ENCODE results near the gene CCT5.
"Not testable (repeated sequence)": the region's sequence is repeated elsewhere in the genome, so short reads cannot be mapped to it uniquely, and the experiment has no call there.

The CCT5 gene

DNA sequence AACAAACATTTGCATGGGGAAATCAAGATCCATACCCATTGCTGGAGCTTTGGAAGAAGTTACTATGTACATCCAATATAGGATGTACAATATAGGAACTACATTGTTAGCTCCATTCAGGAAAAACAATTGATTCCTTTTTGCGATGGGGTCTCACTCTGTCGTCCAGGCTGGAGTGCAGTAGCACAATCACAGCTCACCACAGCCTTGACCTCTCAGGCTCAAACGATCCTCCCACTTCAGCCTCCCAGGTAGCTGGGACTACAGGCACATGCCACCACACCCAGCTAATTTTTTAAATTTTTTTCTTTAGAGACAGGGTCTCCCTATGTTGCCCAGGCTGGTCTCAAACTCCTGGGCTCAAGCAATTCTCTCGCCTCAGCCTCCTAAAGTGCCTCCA lies 2.9 kb upstream of the CCT5 start:
- DNase-seq, result not testable (repeated sequence)

DNA sequence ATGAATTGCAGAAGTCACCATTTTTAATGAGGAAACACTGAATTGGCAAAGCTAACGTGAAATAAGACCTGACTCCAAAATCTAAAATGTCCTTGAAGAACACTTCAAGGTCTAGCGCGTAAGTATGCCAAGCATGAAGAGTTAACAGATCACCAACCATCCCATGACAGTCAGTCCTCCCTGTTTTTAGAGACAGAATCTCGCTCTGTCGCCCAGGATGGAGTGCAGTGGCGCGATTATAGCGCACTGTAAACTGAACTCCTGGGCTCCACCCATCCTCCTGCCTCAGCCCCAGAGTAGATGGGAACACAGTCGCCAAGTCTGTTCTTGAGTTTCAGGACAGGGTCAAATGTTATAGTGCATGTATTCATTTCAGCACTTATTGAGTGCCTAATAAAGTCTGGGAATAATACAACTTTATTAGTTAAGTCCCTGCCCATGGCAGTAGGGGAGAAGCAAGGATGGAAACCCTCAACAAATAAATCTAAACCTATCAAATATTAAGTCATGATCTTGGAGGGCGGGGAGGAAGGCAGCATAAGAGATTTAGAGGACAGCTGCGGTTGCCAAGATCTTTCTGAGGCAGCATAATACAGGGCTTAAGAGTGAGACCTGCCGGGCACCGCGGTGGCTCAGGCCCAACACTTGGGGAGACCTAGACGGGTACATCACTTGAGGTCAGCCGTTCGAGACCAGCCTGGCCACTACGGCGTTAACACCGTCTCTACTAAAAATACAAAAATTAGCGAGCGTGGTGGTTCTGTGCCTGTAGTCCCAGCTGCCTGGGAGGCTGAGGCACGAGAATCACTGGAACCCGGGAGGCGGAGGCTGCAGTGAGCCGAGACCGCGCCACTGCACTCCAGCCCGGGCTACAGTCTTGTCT lies 1.5 kb upstream of the CCT5 start:
- DNase-seq, result no peak

GRCh38 chr5:10250806-10251276 lies 761 bp downstream of the CCT5 start:
- no peak for DNase-seq

GRCh38 chr5:10251405-10251804 lies 1.3 kb downstream of the CCT5 start:
- no peak for DNase-seq

GRCh38 chr5:10253390-10253789 lies 3.3 kb downstream of the CCT5 start:
- DNase-seq, result no peak

DNA sequence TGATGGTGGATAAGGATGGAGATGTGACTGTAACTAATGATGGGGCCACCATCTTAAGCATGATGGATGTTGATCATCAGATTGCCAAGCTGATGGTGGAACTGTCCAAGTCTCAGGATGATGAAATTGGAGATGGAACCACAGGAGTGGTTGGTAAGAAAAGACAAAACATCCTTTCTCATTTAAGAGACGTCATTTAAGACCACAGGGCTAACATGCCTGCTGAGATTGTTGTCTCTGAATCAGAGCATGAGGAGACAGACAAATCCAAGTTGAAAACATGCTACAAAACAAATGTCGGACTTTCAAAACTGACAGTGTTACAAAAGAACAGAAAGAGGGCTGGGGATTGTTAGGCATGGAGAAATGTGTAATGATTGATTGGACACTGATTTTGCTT lies 4.6 kb downstream of the CCT5 start:
- DNase-seq, result no peak

- no peak for DNase-seq
These were observed 7.8 kb downstream of the CCT5 start for GRCh38 chr5:10257870-10258269.

GRCh38 chr5:10259899-10260298 lies 9.8 kb downstream of the CCT5 start:
- no peak for DNase-seq

- no peak for DNase-seq
These were observed 11.0 kb downstream of the CCT5 start for GRCh38 chr5:10261065-10261464.

DNA sequence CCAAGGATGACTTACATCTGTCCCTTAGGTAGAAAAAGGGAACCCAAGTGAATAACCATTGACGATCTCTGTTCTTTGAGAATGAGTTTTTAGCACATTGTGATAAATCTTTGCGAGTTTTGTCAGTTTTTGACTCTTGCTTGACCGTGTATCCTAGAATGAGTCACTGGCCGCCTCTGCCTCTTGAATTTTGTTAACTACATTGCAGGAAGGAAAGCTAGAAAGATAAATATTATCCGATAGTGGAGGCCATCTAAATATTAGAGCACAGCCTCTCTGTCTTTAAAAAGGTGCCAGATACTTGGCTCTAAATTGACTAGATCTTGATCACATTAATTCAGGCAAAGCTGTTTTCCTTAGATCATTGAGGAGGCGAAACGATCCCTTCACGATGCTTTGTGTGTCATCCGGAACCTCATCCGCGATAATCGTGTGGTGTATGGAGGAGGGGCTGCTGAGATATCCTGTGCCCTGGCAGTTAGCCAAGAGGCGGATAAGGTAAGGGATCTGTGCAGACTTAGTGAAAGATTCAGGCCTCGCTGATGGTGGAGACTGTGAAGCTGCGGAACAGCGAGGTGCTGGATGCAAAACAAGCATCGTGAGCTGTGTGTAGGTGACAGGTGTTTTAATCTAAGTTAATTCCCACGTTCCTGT lies 12.2 kb downstream of the CCT5 start:
- no peak for DNase-seq

DNA sequence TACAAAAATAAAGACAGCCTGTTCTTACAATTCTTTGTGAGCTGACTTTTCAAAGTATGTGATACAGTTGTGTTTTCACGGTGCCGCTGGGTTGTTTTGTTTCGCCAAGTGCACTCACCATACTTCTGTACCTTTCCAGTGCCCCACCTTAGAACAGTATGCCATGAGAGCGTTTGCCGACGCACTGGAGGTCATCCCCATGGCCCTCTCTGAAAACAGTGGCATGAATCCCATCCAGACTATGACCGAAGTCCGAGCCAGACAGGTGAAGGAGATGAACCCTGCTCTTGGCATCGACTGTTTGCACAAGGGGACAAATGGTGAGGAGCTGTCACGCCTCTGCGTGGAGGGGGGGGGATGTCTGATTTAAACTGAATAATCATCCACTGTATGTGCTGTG lies 12.9 kb downstream of the CCT5 start:
- DNase-seq, result no peak

DNA sequence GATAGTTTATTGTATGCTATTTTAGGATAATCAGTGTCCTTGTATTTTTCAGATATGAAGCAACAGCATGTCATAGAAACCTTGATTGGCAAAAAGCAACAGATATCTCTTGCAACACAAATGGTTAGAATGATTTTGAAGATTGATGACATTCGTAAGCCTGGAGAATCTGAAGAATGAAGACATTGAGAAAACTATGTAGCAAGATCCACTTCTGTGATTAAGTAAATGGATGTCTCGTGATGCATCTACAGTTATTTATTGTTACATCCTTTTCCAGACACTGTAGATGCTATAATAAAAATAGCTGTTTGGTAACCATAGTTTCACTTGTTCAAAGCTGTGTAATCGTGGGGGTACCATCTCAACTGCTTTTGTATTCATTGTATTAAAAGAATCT lies 14.5 kb downstream of the CCT5 start:
- no peak for DNase-seq

DNA sequence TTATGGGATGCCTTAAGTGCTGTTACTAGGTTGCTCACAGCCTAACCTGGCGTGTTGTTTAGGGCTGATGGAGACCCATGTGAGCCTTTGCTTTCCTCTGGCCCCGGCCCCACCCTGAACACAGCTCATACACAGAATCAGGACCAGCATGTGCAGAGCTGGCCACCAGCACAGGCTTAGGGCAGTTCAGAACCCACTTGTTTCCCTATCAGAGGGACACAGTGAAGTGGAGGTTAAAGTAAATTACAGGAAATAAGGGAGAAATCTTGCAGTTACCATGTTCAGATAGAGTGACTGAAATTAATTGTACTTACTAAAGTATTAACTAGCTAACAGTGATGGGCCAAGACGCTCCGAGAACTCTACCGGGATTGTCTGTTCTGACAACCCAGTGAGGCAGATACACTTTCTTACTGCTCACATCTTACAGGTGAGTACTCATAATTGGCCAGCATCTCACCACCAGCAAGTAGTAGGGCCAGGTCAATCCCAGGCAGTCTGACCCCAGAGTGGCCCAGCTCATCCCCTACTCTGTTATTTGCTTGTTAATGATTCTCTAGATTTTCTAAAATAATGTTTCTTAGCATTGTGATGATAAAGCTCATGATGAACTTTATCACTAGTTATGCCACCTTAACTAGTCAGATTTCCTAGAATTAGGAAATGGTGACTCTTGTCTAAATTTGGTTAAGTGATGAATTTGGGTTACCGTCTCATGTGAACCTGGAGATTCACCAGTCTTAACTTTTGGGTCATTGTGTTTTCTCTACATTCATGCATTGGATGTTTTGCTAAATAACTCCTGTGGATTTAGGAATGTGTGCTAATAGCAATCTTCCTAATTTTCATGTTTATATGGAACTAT lies 15.4 kb downstream of the CCT5 start:
- DNase-seq, result no peak

DNA sequence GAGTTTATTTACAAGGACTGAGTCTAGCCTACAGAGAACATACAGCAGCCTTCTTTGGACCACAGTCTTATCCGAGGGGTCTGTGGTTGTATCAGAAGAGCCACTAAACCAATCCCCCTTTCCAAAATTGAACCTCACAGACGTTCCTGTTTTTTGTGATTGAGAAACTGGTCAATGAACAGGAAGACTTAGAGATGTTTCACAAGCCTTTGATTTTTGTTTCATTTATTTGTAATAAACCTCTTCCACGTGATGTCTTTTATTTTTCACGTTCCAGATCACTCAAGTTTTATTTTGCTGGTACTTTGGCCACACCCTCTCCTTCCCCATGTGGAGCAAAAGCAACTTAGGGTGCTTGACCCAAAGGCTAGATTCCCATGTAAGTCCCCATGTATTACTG lies 16.1 kb downstream of the CCT5 start:
- no peak for DNase-seq

GRCh38 chr5:10266839-10267238 lies 16.8 kb downstream of the CCT5 start:
- no peak for DNase-seq

GRCh38 chr5:10268100-10268499 lies 18.0 kb downstream of the CCT5 start:
- no peak for DNase-seq

GRCh38 chr5:10272053-10272874 lies 22.2 kb downstream of the CCT5 start:
- no peak for DNase-seq

DNA sequence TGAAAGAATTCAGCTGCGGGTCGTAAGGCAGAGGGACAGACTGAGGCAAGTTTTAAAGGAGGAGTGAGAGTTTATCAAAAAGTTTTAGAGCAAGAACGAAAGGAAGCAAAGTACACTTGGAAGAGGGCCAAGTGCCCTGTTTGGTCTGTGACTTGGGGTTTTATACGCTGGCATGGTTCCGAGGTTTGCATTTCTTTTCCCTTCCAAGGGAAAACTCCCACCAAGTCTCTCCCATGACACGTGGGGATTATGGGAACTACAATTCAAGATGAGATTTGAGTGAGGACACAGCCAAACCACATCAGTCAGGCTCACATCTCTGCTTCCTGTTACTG lies 22.8 kb downstream of the CCT5 start:
- DNase-seq, result not testable (repeated sequence)

DNA sequence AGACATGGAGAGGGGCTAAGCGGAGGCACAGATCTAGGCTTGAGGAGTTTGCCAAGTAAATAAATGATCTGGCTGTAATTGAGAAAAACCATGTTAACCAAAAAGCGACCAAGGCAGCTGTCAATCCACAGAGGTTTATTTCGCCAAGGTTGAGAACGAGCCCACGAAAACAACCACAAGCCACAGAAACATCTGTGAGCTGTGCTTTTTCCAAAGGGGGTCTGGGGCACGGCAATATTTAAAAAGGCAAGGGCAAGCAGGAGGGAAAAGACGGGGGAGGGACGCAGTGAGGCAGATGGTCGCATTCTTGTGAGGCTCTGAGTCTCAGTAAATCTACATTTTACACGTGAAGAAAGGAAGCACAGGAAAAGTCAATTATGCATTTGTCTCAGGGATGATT lies 25.4 kb downstream of the CCT5 start:
- no peak for DNase-seq

DNA sequence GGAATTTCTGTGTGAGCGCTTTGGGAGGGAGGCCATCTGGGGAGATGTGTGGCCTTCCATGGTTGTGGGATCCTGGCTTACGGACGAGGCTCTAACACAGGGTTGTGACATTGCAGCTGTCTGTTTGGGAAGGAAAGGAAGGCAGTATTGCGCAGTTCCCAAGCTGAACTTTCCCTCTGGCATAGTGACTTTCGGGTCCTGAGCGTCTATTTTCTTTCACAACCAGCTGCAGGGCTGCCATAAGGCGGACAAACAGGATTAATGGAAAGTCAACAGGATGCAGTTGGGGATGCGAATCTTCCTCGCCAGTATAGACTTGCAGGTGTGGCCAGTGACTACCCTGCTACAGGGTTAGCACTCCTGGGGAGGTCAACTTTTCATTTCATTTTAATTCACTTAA lies 25.9 kb downstream of the CCT5 start:
- no peak for DNase-seq

- DNase-seq, result no peak
These were observed 26.6 kb downstream of the CCT5 start for GRCh38 chr5:10276691-10277090.

DNA sequence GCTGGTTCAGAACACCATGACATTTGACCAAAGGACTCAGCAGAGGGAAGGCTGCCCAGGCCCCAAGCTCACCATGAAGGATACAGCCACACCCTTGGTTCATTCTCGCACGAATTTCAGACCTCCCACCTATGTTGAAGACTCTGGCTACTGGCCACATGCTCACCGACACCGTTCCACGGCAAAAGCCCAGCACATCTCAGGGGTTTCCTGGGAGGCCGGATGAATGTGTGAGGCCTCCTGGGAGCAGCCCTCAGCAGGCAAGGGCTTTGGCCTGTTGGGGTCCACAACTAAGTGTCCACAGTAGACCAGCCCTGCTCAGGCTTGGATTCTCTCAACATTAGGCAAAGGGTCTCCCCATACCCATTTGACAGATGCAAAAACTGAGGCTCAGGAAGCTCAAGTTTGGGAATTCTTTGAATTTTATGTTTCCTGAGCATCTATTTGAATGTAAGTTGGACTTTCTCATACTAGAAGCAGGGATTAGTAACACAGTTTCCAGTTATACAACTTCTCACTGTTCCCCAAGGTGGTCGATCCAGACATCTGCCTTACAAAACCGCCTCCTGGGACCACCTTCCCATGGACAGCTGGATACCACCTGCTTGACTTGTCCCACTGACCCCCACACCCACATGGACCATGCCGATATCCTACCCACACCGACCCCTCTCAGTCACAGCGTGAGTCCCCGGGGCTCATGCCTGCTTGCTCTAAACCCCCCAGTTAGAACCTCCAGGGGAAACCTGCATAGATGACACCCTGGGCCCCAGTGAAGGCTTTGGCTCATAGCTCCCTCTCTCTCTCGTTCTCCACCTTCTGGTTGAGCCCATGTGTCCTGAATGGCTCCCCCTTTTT lies 27.9 kb downstream of the CCT5 start:
- no peak for DNase-seq
